HepG2 (cell line): ENCODE data around the gene QSOX1. TPM values are rescaled to one million over a fixed set of nuclear protein-coding genes. Genes with fewer than 3 reads are reported as not detected.

Experiments used
- CREM ChIP-seq, 2 experiments: sonication (generic) in 1 of 2; formaldehyde crosslinking in 1 of 2; IDR thresholded peaks; 2 replicates each; pipeline versions ENCODE4 v1.4.0 to v1.6.1; 2016 to 2020; ENCODE audit warnings: antibody characterized with exemption in 1 of 2, mild to moderate bottlenecking in 1 of 2, missing genetic modification reagents in 1 of 2
- DPF2 ChIP-seq: sonication (generic); formaldehyde crosslinking; IDR thresholded peaks from 2 replicates; pipeline ENCODE4 v1.4.0; 2020; ENCODE audit warnings: mild to moderate bottlenecking, low read depth, missing genetic modification reagents, borderline replicate concordance
- FOXJ3 ChIP-seq: sonication (generic); formaldehyde crosslinking; IDR thresholded peaks from 2 replicates; pipeline ENCODE4 v1.4.0; 2020; ENCODE audit warnings: missing genetic modification reagents, mild to moderate bottlenecking, borderline replicate concordance
- JARID2 ChIP-seq: sonication (generic); formaldehyde crosslinking; IDR thresholded peaks from 2 replicates; pipeline ENCODE4 v1.8.1; 2023; ENCODE audit warnings: missing genetic modification reagents, inconsistent platforms; ENCODE audit not compliant: insufficient replicate concordance
- MATR3 ChIP-seq: sonication (generic); formaldehyde crosslinking; IDR thresholded peaks from 2 replicates; pipeline ENCODE4 v1.4.0; 2020; ENCODE audit warnings: missing genetic modification reagents
- SRF ChIP-seq: IDR thresholded peaks from 2 replicates; pipeline ENCODE4 v1.6.1; 2011; ENCODE audit warnings: mild to moderate bottlenecking, low read depth, low read length, moderate library complexity
- ZEB1 ChIP-seq: IDR thresholded peaks from 2 replicates; pipeline ENCODE4 v1.6.1; 2012; ENCODE audit warnings: mild to moderate bottlenecking, low read depth, inconsistent platforms; ENCODE audit not compliant: insufficient replicate concordance
- ZNF33B ChIP-seq: sonication (generic); formaldehyde crosslinking; IDR thresholded peaks from 2 replicates; pipeline ENCODE4 v1.5.1; 2020; ENCODE audit warnings: mild to moderate bottlenecking, missing genetic modification reagents
- ZNF773 ChIP-seq: sonication (generic); formaldehyde crosslinking; IDR thresholded peaks from 2 replicates; pipeline ENCODE4 v1.4.0; 2020; ENCODE audit warnings: missing genetic modification reagents, borderline replicate concordance
- polyA plus RNA-seq, 8 experiments: library from polyadenylated mRNA; depleted of rRNA in 3 of 8; stranded (reverse) in 7 of 8; unstranded in 1 of 8; fragments of >200 nt; fragmentation: Illumina TruSeq in 4 of 8; extraction: Trizol in 4 of 8; gene quantifications; 2 replicates each; pipeline versions ENCODE4 v1.2.1 to v1.2.3, GENCODE V29; 2011 to 2016; ENCODE audit warnings: low read depth in 4 of 8, missing spikeins in 1 of 8, mixed read lengths in 1 of 8; ENCODE audit not compliant: insufficient read depth in 1 of 8
- total RNA-seq, 5 experiments: library from RNA; depleted of rRNA; stranded (reverse); fragments of >200 nt; fragmentation: Illumina TruSeq; extraction: Trizol; gene quantifications; 2 replicates each; pipeline ENCODE4 v1.2.3, GENCODE V29; 2016; ENCODE audit warnings: low read depth in 1 of 5
- TF ChIP-seq, protein P1 (sequence below): fragments of 450-650 bp; IDR thresholded peaks from 2 replicates; pipeline ENCODE4 v1.6.1; 2016
- TF ChIP-seq, protein P2 (sequence below): sonication (generic); formaldehyde crosslinking; IDR thresholded peaks from 2 replicates; pipeline ENCODE4 v1.5.1; 2020; ENCODE audit warnings: mild to moderate bottlenecking, missing genetic modification reagents, moderate library complexity
- TF ChIP-seq, protein P3 (sequence below): IDR thresholded peaks from 2 replicates; pipeline ENCODE4 v1.6.1; 2012; ENCODE audit warnings: low read depth, low read length, improper control_type of control experiment
- TF ChIP-seq, protein P4 (sequence below): sonication (generic); formaldehyde crosslinking; IDR thresholded peaks from 2 replicates; pipeline ENCODE4 v1.5.0; 2020; ENCODE audit warnings: mild to moderate bottlenecking, missing genetic modification reagents, moderate library complexity
- TF ChIP-seq, protein P5 (sequence below): sonication (generic); formaldehyde crosslinking; conservative IDR thresholded peaks from 2 replicates; pipeline ENCODE4 v1.8.0; 2022; ENCODE audit warnings: missing genetic modification reagents
- TF ChIP-seq, protein P6 (sequence below): sonication (generic); IDR thresholded peaks from 2 replicates; pipeline ENCODE4 v1.6.1; 2016; ENCODE audit warnings: low read depth, borderline replicate concordance
- TF ChIP-seq, protein P7 (sequence below): sonication (generic); formaldehyde crosslinking; IDR thresholded peaks from 2 replicates; pipeline ENCODE4 v1.4.0; 2020; ENCODE audit warnings: missing genetic modification reagents

QSOX1 gene
- total and polyA plus RNA-seq, 2 of the 13 experiments (the other 11 are each of a cell fraction or from before 2014, with no cell fraction given), result 6.8 to 40.2 TPM

DNA sequence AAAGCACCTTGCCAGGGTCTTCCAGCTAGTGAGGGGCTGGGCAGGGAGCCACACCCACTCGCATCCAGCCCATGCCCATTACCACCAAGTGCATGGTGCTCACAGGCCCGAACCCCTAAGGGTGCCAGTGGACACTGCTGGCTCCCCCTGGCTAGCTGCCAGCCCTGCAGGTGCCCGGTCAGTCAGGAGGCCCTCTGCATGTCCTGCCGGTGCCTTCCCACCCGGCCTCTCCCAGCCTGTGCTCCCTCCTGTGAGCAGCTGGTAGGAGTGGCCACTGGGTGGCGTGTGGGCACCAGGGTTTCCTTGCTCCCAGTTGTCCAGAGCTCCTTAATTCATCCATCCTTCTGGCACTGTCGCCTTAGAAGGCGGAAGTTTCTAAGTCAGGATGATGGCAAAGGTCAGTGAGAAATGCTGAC, 33.4 kb downstream of the QSOX1 start (continued):
- TF ChIP-seq, protein P1, sequence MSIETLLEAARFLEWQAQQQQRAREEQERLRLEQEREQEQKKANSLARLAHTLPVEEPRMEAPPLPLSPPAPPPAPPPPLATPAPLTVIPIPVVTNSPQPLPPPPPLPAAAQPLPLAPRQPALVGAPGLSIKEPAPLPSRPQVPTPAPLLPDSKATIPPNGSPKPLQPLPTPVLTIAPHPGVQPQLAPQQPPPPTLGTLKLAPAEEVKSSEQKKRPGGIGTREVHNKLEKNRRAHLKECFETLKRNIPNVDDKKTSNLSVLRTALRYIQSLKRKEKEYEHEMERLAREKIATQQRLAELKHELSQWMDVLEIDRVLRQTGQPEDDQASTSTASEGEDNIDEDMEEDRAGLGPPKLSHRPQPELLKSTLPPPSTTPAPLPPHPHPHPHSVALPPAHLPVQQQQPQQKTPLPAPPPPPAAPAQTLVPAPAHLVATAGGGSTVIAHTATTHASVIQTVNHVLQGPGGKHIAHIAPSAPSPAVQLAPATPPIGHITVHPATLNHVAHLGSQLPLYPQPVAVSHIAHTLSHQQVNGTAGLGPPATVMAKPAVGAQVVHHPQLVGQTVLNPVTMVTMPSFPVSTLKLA, result no peak
- TF ChIP-seq ZNF33B (CRISPR knock-in tag) (no peak), SRF (no peak), ZNF773 (CRISPR knock-in tag) (no peak), DPF2 (CRISPR knock-in tag) (no peak), MATR3 (CRISPR knock-in tag) (no peak), ZEB1 (no peak), CREM (IDR thresholded peaks at IDR 0.05) (no peak), CREM (CRISPR knock-in tag; IDR thresholded peaks at IDR 0.05) (no peak), FOXJ3 (CRISPR knock-in tag) (no peak), JARID2 (CRISPR knock-in tag) (no peak)
- TF ChIP-seq, protein P2, sequence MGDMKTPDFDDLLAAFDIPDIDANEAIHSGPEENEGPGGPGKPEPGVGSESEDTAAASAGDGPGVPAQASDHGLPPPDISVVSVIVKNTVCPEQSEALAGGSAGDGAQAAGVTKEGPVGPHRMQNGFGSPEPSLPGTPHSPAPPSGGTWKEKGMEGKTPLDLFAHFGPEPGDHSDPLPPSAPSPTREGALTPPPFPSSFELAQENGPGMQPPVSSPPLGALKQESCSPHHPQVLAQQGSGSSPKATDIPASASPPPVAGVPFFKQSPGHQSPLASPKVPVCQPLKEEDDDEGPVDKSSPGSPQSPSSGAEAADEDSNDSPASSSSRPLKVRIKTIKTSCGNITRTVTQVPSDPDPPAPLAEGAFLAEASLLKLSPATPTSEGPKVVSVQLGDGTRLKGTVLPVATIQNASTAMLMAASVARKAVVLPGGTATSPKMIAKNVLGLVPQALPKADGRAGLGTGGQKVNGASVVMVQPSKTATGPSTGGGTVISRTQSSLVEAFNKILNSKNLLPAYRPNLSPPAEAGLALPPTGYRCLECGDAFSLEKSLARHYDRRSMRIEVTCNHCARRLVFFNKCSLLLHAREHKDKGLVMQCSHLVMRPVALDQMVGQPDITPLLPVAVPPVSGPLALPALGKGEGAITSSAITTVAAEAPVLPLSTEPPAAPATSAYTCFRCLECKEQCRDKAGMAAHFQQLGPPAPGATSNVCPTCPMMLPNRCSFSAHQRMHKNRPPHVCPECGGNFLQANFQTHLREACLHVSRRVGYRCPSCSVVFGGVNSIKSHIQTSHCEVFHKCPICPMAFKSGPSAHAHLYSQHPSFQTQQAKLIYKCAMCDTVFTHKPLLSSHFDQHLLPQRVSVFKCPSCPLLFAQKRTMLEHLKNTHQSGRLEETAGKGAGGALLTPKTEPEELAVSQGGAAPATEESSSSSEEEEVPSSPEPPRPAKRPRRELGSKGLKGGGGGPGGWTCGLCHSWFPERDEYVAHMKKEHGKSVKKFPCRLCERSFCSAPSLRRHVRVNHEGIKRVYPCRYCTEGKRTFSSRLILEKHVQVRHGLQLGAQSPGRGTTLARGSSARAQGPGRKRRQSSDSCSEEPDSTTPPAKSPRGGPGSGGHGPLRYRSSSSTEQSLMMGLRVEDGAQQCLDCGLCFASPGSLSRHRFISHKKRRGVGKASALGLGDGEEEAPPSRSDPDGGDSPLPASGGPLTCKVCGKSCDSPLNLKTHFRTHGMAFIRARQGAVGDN (CRISPR knock-in tag), result peak; percentile 34
- TF ChIP-seq, protein P3, sequence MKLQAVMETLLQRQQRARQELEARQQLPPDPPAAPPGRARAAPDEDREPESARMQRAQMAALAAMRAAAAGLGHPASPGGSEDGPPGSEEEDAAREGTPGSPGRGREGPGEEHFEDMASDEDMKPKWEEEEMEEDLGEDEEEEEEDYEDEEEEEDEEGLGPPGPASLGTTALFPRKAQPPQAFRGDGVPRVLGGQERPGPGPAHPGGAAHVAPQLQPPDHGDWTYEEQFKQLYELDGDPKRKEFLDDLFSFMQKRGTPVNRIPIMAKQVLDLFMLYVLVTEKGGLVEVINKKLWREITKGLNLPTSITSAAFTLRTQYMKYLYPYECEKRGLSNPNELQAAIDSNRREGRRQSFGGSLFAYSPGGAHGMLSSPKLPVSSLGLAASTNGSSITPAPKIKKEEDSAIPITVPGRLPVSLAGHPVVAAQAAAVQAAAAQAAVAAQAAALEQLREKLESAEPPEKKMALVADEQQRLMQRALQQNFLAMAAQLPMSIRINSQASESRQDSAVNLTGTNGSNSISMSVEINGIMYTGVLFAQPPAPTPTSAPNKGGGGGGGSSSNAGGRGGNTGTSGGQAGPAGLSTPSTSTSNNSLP, result no peak
- TF ChIP-seq, protein P4, sequence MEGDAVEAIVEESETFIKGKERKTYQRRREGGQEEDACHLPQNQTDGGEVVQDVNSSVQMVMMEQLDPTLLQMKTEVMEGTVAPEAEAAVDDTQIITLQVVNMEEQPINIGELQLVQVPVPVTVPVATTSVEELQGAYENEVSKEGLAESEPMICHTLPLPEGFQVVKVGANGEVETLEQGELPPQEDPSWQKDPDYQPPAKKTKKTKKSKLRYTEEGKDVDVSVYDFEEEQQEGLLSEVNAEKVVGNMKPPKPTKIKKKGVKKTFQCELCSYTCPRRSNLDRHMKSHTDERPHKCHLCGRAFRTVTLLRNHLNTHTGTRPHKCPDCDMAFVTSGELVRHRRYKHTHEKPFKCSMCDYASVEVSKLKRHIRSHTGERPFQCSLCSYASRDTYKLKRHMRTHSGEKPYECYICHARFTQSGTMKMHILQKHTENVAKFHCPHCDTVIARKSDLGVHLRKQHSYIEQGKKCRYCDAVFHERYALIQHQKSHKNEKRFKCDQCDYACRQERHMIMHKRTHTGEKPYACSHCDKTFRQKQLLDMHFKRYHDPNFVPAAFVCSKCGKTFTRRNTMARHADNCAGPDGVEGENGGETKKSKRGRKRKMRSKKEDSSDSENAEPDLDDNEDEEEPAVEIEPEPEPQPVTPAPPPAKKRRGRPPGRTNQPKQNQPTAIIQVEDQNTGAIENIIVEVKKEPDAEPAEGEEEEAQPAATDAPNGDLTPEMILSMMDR (CRISPR knock-in tag), result peak; percentile 96
- TF ChIP-seq, protein P5, sequence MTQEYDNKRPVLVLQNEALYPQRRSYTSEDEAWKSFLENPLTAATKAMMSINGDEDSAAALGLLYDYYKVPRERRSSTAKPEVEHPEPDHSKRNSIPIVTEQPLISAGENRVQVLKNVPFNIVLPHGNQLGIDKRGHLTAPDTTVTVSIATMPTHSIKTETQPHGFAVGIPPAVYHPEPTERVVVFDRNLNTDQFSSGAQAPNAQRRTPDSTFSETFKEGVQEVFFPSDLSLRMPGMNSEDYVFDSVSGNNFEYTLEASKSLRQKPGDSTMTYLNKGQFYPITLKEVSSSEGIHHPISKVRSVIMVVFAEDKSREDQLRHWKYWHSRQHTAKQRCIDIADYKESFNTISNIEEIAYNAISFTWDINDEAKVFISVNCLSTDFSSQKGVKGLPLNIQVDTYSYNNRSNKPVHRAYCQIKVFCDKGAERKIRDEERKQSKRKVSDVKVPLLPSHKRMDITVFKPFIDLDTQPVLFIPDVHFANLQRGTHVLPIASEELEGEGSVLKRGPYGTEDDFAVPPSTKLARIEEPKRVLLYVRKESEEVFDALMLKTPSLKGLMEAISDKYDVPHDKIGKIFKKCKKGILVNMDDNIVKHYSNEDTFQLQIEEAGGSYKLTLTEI (CRISPR knock-in tag), result no peak
- TF ChIP-seq, protein P6, sequence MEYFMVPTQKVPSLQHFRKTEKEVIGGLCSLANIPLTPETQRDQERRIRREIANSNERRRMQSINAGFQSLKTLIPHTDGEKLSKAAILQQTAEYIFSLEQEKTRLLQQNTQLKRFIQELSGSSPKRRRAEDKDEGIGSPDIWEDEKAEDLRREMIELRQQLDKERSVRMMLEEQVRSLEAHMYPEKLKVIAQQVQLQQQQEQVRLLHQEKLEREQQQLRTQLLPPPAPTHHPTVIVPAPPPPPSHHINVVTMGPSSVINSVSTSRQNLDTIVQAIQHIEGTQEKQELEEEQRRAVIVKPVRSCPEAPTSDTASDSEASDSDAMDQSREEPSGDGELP, result peak; percentile 23; the same call in 1 of the 2 replicates
- TF ChIP-seq, protein P7, sequence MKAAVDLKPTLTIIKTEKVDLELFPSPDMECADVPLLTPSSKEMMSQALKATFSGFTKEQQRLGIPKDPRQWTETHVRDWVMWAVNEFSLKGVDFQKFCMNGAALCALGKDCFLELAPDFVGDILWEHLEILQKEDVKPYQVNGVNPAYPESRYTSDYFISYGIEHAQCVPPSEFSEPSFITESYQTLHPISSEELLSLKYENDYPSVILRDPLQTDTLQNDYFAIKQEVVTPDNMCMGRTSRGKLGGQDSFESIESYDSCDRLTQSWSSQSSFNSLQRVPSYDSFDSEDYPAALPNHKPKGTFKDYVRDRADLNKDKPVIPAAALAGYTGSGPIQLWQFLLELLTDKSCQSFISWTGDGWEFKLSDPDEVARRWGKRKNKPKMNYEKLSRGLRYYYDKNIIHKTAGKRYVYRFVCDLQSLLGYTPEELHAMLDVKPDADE (CRISPR knock-in tag), result no peak
